NCI-H146 (cell line): ENCODE results near the gene WEE1.
"Not testable (repeated sequence)": the region's sequence is repeated elsewhere in the genome, so short reads cannot be mapped to it uniquely, and the experiment has no call there.

Experiments used
- DNase-seq: peaks from one replicate; lab custom pipeline; 2025; lab: John Stamatoyannopoulos, UW

WEE1 gene

GRCh38 chr11:9573052-9573774, at the start of gene WEE1:
TSS of gene WEE1 (plus strand) at chr11:9573670. CDS start at chr11:9573934, 264 bp downstream.
- DNase-seq: peak; percentile 99

- DNase-seq: no peak
These were observed 49.5 kb upstream of the WEE1 start for GRCh38 chr11:9524001-9524400.

DNA sequence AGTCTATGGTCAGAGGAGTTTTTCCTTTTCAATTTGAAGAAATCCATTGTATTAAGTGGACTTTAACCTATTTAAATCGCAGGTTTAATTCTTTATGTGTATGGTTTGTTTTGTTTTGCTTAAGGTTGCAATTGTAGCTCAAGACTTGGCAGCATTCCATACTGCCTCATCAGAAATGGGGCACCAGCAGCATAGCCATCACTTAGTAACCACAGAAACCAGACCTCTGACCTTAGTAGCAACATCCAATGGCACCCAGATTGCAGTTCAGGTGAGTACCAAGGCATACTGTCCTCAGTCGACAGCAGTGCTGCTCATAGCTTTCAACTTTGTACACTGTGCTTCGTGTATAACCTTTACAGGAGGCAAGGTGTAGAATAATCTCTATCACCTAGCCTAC, 48.4 kb upstream of the WEE1 start:
- peak; percentile 1 for DNase-seq

DNA sequence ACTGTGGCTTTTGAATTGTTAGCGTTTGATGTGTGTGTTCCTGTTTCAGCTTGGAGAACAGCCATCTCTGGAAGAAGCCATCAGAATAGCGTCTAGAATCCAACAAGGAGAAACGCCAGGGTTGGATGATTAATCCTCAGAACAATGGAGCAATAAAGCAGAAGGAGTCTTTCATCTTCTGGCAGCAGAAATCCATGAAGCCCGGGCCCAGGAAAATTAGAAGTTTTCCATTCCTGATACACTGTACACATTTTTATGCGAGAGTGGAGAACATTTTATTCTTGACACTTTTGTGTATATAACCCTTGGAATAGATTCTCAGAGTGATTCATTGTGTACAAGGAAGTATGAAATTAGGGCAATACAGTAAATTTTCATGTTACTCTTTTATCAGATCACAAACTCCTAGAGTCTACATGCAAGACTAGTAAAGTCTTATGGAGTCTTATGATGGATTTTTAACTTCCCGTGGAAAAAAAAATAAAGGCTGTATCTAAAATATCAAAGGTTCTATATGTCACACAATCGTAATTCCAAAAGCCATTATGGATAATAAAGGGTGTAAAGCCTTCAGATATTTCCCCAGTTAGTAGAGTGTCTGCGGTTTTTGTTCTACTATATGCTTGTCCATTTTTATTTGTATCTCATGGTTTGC, 45.9 kb upstream of the WEE1 start:
- DNase-seq: no peak

DNA sequence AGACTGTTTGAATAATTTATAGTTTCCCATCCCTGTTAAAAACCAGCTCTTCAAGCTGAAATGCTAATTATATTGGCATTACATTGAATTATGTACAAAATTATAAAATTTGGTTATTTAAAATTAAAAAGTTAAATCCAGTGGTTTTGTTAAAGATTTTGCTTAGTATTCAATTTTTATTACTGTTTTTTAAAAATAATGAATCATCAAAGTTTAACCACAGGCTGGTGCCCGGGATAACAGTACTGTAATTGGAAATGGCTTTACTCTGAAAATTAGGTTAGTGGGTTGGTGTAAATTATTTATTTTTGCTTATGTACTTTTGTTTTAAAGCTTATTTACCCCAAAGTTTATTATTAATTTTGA, 45.4 kb upstream of the WEE1 start:
- no peak for DNase-seq

DNA sequence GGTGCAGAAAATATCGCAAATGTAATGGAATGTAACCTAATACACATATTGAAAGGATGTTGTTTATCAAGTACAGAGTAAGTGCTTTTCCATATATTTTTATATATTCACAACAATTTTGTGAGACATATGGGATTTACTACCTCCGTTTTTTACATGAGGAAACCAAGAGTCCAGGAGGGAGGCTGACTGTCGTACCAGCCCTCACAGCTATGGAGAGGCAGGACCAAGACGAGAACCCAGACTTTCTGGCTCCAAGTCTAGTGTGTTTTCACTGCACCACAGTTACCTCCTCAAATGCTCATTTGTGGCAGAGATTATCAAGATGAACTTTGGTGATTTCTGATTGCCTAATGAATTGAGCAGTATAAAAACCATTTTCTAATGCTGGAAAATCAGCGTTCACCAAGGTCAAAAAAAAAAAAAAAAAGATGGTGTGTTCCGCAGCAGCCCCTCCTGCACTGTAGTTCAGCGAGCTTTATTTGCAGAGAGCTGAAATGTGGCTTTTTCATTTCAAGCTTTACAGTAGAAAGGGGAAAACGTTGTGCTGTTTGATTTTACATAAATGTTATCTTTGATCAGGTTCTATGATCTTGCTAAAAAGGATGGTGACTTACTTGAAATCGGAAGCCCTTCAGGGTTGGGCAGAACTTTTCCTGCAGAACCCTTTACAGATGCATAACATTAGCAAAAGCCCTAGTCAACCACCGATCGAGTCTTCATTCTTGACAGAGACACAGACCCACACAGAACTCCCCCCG, 44.7 kb upstream of the WEE1 start:
- DNase-seq: no peak

DNA sequence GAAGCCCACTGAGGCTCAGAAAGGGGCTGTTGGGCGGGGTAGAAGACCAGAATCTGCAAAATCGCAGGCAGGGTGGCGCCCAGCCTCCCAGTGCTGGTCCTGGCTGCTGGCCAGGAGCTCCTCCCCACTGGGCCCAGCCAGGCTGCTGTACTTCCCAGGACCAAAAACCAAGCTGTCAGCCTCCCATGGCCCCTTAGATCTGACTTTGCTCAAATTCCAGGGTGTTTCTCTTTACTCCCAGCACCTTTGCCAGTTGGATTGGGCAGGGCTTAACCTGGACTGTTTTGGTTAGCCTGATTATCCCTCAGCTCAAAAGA, 44.2 kb upstream of the WEE1 start:
- no peak for DNase-seq

- DNase-seq: no peak
These were observed 43.3 kb upstream of the WEE1 start for GRCh38 chr11:9530020-9530621.

DNA sequence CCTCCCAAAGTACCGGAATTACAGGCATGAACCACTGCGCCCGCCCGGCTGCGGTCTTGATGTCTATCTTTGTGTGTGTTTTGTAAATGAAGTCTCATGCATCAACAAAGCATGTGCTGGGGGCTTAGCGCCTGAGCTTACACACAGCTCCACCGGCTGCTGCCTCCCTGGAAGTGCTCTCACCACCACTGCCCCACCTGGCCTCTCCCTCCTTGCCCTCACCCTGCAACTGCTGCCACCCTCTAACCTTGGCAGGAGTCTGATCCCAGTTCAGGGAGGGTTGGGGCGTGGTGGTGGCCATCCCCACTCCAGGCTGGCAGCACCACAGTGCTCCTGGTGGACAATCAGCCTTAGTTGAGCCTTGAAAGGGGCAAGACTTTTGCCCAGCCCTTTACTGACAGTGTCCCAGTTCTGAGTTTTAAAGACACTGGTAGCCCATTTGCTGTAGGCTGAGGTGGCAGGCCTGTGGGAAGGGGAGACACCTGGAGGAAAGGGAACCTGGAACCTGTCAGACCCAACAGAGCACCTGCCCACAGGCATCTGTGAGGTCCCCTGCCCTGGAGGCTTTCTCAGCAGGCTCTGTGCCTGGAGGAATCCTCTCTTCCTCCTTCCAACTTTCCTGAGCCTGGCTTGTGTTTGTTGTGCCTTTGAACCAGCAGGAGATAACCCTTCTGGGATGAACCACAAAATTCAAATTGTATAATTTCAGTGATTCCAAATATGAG, 42.4 kb upstream of the WEE1 start:
- no peak for DNase-seq

GRCh38 chr11:9533058-9533457, 40.4 kb upstream of the WEE1 start:
- DNase-seq: no peak

DNA sequence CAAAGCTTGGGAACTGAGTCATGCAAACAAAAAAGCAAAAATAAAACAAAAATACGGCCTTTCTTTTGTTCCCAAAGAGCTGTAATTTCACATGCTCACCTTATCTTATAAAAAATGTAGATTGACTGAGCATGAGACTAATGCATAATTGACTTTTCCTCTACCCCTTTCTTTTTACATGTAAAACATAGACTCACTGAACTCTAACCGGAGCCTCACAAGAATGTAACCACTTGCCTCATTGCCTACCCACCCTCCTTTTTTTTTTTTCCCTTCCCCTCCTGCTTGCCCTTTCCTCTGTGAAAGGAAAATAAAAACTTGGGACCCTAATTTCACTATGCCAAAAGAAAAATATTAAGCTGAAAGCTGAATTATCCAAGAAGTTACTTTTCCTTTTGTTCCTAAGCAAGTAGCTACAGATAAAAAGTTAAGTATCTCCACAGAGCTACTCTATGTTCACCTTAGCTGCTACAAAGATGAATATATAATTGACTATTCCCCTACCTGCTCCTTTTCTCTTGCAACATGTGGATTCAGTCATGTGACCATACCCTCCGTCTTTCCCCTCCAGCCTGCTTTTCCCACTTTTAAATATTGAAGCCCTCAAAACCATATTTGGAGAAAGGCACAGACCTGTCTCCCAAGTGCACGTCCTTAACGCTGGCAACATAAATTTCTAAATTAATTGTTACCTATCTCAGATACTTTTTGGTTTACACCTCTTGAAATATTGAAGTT, 39.6 kb upstream of the WEE1 start:
- DNase-seq: no peak

- peak; percentile 50 for DNase-seq
These were observed 38.2 kb upstream of the WEE1 start for GRCh38 chr11:9535189-9535781.

DNA sequence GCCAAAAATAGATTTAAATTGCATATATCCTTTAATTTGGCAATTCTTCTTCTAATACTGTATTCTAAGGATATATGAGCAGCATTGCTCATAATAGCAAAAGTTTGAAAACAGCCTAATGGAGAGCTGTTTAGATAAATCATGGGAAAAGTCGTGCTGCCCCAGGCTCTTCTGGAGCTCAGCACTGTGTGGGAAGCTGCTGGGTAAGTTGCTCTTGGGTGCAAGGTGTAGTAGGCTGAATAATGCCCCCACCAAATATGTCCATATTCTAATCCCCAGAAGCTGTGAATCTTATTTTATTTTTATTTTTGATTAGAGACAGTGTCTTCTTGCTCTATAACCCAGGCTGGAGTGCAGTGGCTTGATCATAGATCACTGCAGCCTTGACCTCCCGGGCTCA, 34.9 kb upstream of the WEE1 start:
- no peak for DNase-seq

DNA sequence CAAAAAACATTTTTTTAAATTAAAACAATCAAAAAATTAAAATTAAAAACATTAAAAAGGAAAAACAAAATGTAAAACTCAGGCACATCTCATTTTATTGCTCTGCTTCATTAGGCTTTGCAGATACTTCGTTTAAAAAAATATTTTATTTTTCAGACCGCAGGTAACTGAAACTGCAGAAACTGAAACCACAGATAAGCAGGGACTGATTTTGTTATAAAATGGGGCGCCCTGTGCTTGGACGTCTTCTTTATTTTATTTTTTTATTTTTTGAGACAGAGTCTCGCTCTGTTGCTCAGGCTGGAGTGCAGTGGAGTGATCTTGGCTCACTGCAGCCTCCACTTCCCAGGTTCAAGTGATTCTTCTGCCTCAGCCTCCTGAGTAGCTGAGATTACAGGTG, 24.3 kb upstream of the WEE1 start:
- DNase-seq: not testable (repeated sequence)

- DNase-seq: no peak
These were observed 23.3 kb upstream of the WEE1 start for GRCh38 chr11:9550191-9550628.

DNA sequence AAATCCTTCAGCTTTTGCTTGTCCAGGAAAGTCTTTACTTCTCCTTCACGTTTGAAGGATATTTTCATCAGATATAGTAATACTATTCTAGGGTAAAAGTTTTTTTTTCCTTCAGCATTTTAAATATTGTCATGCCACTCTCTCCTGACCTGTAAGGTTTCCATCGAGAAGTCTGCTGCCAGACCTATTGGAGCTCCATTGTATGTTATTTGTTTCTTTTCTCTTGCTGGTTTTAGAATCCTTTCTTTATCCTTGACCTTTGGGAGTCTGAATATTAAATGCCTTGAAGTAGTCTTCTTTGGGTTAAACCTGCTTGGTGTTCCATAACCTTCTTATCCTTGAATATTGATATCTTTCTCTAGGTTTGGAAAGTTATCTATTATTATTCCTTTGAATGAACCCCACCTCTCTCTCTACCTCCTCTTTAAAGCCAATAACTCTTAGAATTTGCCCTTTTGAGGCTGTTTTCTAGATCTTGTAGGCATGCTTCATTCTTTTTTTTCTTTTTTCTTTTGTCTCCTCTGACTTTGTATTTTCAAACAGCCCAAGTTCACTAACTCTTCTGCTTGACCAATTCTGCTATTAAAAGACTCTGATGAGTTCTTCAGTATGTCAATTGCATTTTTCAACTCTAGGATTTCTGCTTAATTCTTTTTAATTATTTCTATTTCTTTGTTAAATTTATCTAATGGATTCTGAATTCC, 12.0 kb upstream of the WEE1 start:
- DNase-seq: no peak

GRCh38 chr11:9562716-9563115, 10.8 kb upstream of the WEE1 start:
- no peak for DNase-seq

GRCh38 chr11:9563196-9563730, 10.2 kb upstream of the WEE1 start:
- DNase-seq: no peak

- peak; percentile 98 for DNase-seq
These were observed 7.5 kb upstream of the WEE1 start for GRCh38 chr11:9565822-9566560.
